GM18517 (cell line): ENCODE results near the gene CTSZ.
"Not testable (repeated sequence)": the region's sequence is repeated elsewhere in the genome, so short reads cannot be mapped to it uniquely, and the experiment has no call there.

Experiments
- ATAC-seq: cut with Tn5 transposase; IDR thresholded peaks from one replicate; pipeline ENCODE4 v1.9.1; 2021; ENCODE audit warnings: mild to moderate bottlenecking, moderate library complexity; ENCODE audit not compliant: unreplicated experiment

The CTSZ gene

DNA sequence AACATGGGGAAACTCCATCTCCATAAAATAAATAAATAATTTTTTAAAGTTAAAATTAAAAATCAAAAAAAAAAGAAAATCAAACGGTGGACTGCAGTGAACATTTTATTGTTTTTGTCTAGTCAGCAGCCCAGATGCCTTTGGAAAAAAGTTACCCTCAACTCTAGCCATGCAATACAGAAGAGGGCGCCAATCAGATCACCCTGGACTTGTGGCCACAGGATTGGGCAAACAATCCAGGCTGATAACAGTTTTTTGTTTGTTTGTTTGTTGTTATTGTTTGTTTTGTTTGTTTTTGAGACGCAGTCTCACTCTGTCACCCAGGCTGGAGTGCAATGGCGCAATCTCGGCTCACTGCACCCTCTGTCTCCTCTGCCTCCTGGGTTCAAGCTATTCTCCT is 56.5 kb downstream of the CTSZ start:
- no peak for ATAC-seq

GRCh38 chr20:58947797-58948388 is 59.2 kb downstream of the CTSZ start:
- ATAC-seq, result not testable (repeated sequence)

DNA sequence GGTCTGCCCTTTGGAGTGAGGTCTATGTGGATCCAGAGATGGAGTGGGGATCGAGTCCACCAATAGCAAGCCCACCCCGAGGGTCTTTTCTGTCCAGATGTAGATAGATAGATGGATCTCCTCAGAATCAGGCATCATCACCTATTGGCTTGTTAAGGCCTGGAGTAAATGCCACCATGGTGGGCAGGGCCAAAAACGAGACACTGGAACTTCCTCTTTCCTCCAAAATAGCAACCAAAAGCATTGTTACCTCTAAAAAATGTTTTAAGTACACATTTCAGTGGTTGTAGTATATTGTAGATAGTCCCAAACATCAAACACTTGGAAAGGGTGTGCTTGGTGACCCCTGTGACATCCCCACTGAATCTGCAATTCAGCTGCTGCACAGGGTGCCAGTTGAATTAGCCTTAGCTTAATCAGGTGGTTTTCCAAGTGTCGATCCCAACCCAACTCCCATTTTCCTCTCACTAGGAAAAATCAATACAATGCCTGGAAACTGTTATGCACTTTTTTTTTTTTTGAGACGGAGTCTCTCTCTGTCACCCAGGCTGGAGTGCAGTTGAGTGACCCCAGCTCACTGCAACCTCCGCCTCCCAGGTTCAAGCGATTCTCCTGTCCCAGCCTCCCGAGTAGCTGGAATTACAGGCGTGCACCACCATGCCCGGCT is 61.0 kb downstream of the CTSZ start:
- no peak for ATAC-seq
